Measurements from ENCODE around the gene CX3CR1.

DNA sequence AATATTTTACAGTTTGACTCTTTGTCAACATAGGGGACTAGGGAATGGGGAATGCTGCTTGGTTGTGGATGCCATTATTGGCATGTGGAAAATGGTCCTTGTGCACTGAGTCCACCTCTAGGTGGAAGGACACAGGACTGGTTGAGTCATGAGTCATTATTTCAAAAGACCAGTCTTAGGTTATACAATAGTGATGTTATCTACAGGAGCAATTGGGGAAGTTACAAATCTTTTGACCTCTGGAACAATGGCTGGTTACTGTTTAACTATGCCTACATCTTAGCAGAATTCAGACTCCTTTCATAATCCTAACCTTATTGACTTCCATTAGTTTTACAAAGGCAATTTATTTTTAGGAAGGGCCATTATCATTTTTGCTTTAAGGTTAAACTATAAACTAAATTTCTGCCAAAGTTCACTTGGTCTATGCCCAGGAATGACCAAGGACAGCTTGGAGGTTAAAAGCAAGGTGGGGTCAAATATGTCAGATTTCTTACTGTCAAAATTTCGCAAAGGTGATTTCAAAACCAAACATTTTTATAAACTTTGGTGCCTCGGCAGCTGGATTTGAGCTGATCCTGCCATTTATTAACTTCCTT, 37.8 kb upstream of the CX3CR1 start:
- TF ChIP-seq NFRKB (IDR thresholded peaks at IDR 0.05; ENCODE audit: low read depth) (no peak), EP300 (IDR thresholded peaks at IDR 0.05; ENCODE audit: low read length) (no peak), CHD1 (IDR thresholded peaks at IDR 0.05; ENCODE audit: low read length) (no peak), SNRNP70 (optimal IDR thresholded peaks at IDR 0.05; ENCODE audit: low read depth, low read length) (no peak), TRIM28 (IDR thresholded peaks at IDR 0.05) (no peak), MAFK (IDR thresholded peaks at IDR 0.05; ENCODE audit: low read length) (no peak), ZFP36 (IDR thresholded peaks at IDR 0.05; ENCODE audit: low read depth, low read length, partially characterized antibody) (no peak), ZC3H4 (CRISPR knock-in tag; IDR thresholded peaks at IDR 0.05; ENCODE audit: borderline replicate concordance) (no peak), ESRRA (IDR thresholded peaks at IDR 0.05; ENCODE audit: borderline replicate concordance, low read depth) (peak; percentile 64; the same call in 1 of the 2 replicates), ZBTB1 (CRISPR knock-in tag; IDR thresholded peaks at IDR 0.05; ENCODE audit: borderline replicate concordance, low read depth) (no peak)
- TF ChIP-seq, protein P1, sequence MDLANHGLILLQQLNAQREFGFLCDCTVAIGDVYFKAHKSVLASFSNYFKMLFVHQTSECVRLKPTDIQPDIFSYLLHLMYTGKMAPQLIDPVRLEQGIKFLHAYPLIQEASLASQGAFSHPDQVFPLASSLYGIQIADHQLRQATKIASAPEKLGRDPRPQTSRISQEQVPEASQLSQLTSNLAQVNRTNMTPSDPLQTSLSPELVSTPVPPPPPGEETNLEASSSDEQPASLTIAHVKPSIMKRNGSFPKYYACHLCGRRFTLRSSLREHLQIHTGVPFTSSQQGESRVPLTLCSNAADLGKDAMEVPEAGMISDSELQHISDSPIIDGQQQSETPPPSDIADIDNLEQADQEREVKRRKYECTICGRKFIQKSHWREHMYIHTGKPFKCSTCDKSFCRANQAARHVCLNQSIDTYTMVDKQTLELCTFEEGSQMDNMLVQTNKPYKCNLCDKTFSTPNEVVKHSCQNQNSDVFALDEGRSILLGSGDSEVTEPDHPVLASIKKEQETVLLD (IDR thresholded peaks at IDR 0.05) = no peak
- TF ChIP-seq, protein P2, sequence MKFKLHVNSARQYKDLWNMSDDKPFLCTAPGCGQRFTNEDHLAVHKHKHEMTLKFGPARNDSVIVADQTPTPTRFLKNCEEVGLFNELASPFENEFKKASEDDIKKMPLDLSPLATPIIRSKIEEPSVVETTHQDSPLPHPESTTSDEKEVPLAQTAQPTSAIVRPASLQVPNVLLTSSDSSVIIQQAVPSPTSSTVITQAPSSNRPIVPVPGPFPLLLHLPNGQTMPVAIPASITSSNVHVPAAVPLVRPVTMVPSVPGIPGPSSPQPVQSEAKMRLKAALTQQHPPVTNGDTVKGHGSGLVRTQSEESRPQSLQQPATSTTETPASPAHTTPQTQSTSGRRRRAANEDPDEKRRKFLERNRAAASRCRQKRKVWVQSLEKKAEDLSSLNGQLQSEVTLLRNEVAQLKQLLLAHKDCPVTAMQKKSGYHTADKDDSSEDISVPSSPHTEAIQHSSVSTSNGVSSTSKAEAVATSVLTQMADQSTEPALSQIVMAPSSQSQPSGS (CRISPR knock-in tag; IDR thresholded peaks at IDR 0.05) = no peak
- TF ChIP-seq, protein P3, sequence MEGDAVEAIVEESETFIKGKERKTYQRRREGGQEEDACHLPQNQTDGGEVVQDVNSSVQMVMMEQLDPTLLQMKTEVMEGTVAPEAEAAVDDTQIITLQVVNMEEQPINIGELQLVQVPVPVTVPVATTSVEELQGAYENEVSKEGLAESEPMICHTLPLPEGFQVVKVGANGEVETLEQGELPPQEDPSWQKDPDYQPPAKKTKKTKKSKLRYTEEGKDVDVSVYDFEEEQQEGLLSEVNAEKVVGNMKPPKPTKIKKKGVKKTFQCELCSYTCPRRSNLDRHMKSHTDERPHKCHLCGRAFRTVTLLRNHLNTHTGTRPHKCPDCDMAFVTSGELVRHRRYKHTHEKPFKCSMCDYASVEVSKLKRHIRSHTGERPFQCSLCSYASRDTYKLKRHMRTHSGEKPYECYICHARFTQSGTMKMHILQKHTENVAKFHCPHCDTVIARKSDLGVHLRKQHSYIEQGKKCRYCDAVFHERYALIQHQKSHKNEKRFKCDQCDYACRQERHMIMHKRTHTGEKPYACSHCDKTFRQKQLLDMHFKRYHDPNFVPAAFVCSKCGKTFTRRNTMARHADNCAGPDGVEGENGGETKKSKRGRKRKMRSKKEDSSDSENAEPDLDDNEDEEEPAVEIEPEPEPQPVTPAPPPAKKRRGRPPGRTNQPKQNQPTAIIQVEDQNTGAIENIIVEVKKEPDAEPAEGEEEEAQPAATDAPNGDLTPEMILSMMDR (IDR thresholded peaks at IDR 0.05 in 2 of 3, conservative IDR thresholded peaks at IDR 0.05 in 1 of 3; ENCODE audit: insufficient read depth in 2 of 3, low read depth in 1 of 3, low read length in 3 of 3) = no peak
- TF ChIP-seq, protein P4, sequence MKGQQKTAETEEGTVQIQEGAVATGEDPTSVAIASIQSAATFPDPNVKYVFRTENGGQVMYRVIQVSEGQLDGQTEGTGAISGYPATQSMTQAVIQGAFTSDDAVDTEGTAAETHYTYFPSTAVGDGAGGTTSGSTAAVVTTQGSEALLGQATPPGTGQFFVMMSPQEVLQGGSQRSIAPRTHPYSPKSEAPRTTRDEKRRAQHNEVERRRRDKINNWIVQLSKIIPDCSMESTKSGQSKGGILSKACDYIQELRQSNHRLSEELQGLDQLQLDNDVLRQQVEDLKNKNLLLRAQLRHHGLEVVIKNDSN (CRISPR knock-in tag; IDR thresholded peaks at IDR 0.05) = no peak
